SK-N-SH (cell line): ENCODE measurements around the gene DHX9. TPM values are rescaled to one million over a fixed set of nuclear protein-coding genes. Genes with fewer than 3 reads are reported as not detected.

Experiments used
- CTCF ChIA-PET: fragments of 300-600, 350-600 bp; formaldehyde crosslinking; extraction: SDS; loops from one replicate; lab custom pipeline; 2021; lab: Yijun Ruan, JAX
- POLR2A ChIA-PET: fragments of 350-600 bp; sonication (Branson Sonifier 250); formaldehyde crosslinking; extraction: SDS; loops from one replicate; lab custom pipeline; 2020; ENCODE audit warnings: antibody characterized with exemption, inconsistent platforms; lab: Yijun Ruan, JAX
- DNase-seq: peaks from one replicate; pipeline ENCODE4 v3.0.0; 2012
- H2AFZ ChIP-seq: fragments of 200-600 bp; sonication (generic); 2 replicates; pipeline ENCODE4 v1.8.1; 2016; ENCODE audit warnings: antibody characterized with exemption, mild to moderate bottlenecking, low read depth
- H3F3A ChIP-seq: fragments of 200-600 bp; sonication (generic); replicated peaks from 2 replicates; pipeline ENCODE3; 2016; ENCODE audit warnings: antibody characterized with exemption, mild to moderate bottlenecking; ENCODE audit not compliant: insufficient read depth
- H3K27ac ChIP-seq, 2 experiments: fragments of 200-500 bp in 1 of 2; fragments of 200-600 bp in 1 of 2; sonication (Bioruptor generic) in 1 of 2; sonication (generic), shearing (Covaris generic) in 1 of 2; 2 replicates each; pipeline versions ENCODE4 v1.5.1 to v1.6.1; 2014 to 2016; ENCODE audit warnings: low read depth in 2 of 2, inconsistent platforms in 1 of 2, low read length in 1 of 2, mild to moderate bottlenecking in 1 of 2, mixed read lengths in 1 of 2
- H3K27me3 ChIP-seq: fragments of 200-600 bp; sonication (generic), shearing (Covaris generic); 2 replicates; pipeline ENCODE4 v1.6.1; 2016; ENCODE audit warnings: mixed run types; ENCODE audit not compliant: insufficient read depth
- H3K36me3 ChIP-seq, 2 experiments: fragments of 200-500 bp in 1 of 2; fragments of 200-600 bp in 1 of 2; sonication (Bioruptor generic) in 1 of 2; sonication (generic) in 1 of 2; replicated peaks in 1 of 2; 2 replicates each; pipeline versions ENCODE3 to v1.5.1; 2014 to 2016; ENCODE audit warnings: low read length in 1 of 2, mild to moderate bottlenecking in 1 of 2; ENCODE audit not compliant: insufficient read depth in 2 of 2, control insufficient read depth in 1 of 2
- H3K4me1 ChIP-seq, 2 experiments: fragments of 200-500 bp in 1 of 2; fragments of 200-600 bp in 1 of 2; sonication (Bioruptor generic) in 1 of 2; sonication (generic), shearing (Covaris generic) in 1 of 2; 2 replicates each; pipeline versions ENCODE4 v1.5.1 to v1.6.1; 2014 to 2016; ENCODE audit warnings: low read depth in 1 of 2, low read length in 1 of 2, mixed run types in 1 of 2; ENCODE audit not compliant: insufficient read depth in 2 of 2, control insufficient read depth in 1 of 2
- H3K4me2 ChIP-seq: fragments of 200-600 bp; sonication (generic), shearing (Covaris generic); 2 replicates; pipeline ENCODE4 v1.6.1; 2017; ENCODE audit warnings: mixed run types
- H3K4me3 ChIP-seq, 2 experiments: fragments of 200-500 bp in 1 of 2; fragments of 200-600 bp in 1 of 2; sonication (Bioruptor generic) in 1 of 2; sonication (generic), shearing (Covaris generic) in 1 of 2; 2 replicates each; pipeline versions ENCODE4 v1.5.1 to v1.8.1; 2014 to 2016; ENCODE audit warnings: low read depth in 2 of 2, inconsistent platforms in 1 of 2, low read length in 1 of 2, mild to moderate bottlenecking in 1 of 2, mixed read lengths in 1 of 2, moderate library complexity in 1 of 2
- H3K79me2 ChIP-seq: fragments of 200-600 bp; sonication (generic); 2 replicates; pipeline ENCODE4 v1.8.1; 2017; ENCODE audit warnings: mild to moderate bottlenecking; ENCODE audit not compliant: insufficient read depth
- H3K9ac ChIP-seq: fragments of 200-600 bp; sonication (generic); 2 replicates; pipeline ENCODE4 v1.6.1; 2017; ENCODE audit warnings: mixed run types
- H3K9me2 ChIP-seq: fragments of 200-600 bp; sonication (generic); 2 replicates; pipeline ENCODE4 v1.6.1; 2017; ENCODE audit warnings: mixed run types
- H3K9me3 ChIP-seq: fragments of 200-600 bp; sonication (generic); 2 replicates; pipeline ENCODE4 v1.6.1; 2017; ENCODE audit warnings: mixed run types, mild to moderate bottlenecking, moderate library complexity
- H4K20me1 ChIP-seq: fragments of 200-600 bp; sonication (generic); 2 replicates; pipeline ENCODE4 v1.6.1; 2017; ENCODE audit warnings: mild to moderate bottlenecking, mixed run types; ENCODE audit not compliant: insufficient read depth
- CHD2 ChIP-seq: fragments of 150-350 bp; IDR thresholded peaks from 2 replicates; pipeline ENCODE4 v1.6.1; 2018; ENCODE audit warnings: low read length; ENCODE audit not compliant: partially characterized antibody
- ELF1 ChIP-seq: IDR thresholded peaks from 2 replicates; pipeline ENCODE4 v1.4.0; 2012
- EP300 ChIP-seq, 2 experiments: IDR thresholded peaks; 2 replicates each; pipeline versions ENCODE4 v1.4.0 to v1.6.1; 2012; ENCODE audit warnings: borderline replicate concordance in 1 of 2, low read depth in 1 of 2, low read length in 1 of 2
- FOSL2 ChIP-seq: IDR thresholded peaks from 2 replicates; pipeline ENCODE4 v1.4.0; 2012; ENCODE audit warnings: low read depth, mild to moderate bottlenecking, moderate library complexity, borderline replicate concordance
- FOXM1 ChIP-seq: IDR thresholded peaks from 2 replicates; pipeline ENCODE4 v1.4.0; 2012; ENCODE audit warnings: low read depth, mild to moderate bottlenecking
- GATA2 ChIP-seq: sonication (generic); formaldehyde crosslinking; IDR thresholded peaks from 2 replicates; pipeline ENCODE4 v1.5.0; 2020; ENCODE audit warnings: mild to moderate bottlenecking, missing genetic modification reagents
- IRF3 ChIP-seq: fragments of 150-350 bp; IDR thresholded peaks from 2 replicates; pipeline ENCODE4 v1.6.1; 2016; ENCODE audit warnings: mild to moderate bottlenecking, low read depth, low read length
- JUND ChIP-seq: IDR thresholded peaks from 2 replicates; pipeline ENCODE4 v1.4.0; 2012
- MXI1 ChIP-seq: IDR thresholded peaks from 2 replicates; pipeline ENCODE4 v1.6.1; 2012; ENCODE audit warnings: mild to moderate bottlenecking, low read depth, low read length, improper control_type of control experiment
- NFIC ChIP-seq: IDR thresholded peaks from 2 replicates; pipeline ENCODE4 v1.4.0; 2012; ENCODE audit warnings: borderline replicate concordance
- NRF1 ChIP-seq: IDR thresholded peaks from 2 replicates; pipeline ENCODE4 v1.6.1; 2012; ENCODE audit warnings: low read depth, mild to moderate bottlenecking, low read length
- RAD21 ChIP-seq: IDR thresholded peaks from 2 replicates; pipeline ENCODE4 v1.6.1; 2012; ENCODE audit warnings: mild to moderate bottlenecking, low read length
- RCOR1 ChIP-seq: fragments of 150-350 bp; IDR thresholded peaks from 2 replicates; pipeline ENCODE4 v1.6.1; 2017; ENCODE audit warnings: antibody characterized with exemption, low read length
- RFX5 ChIP-seq: IDR thresholded peaks from 2 replicates; pipeline ENCODE4 v1.6.1; 2012; ENCODE audit warnings: mild to moderate bottlenecking, improper control_type of control experiment, low read length
- SMC3 ChIP-seq: IDR thresholded peaks from 2 replicates; pipeline ENCODE4 v1.6.1; 2012; ENCODE audit warnings: low read depth, low read length, improper control_type of control experiment
- TAF1 ChIP-seq: IDR thresholded peaks from 2 replicates; pipeline ENCODE4 v1.6.1; 2012; ENCODE audit warnings: low read depth, mild to moderate bottlenecking, low read length, moderate library complexity, borderline replicate concordance
- TCF12 ChIP-seq: IDR thresholded peaks from 2 replicates; pipeline ENCODE4 v1.4.0; 2012
- TEAD4 ChIP-seq: IDR thresholded peaks from 2 replicates; pipeline ENCODE4 v1.4.0; 2012; ENCODE audit warnings: mild to moderate bottlenecking, borderline replicate concordance; ENCODE audit not compliant: insufficient read depth
- WGBS: methylation state at CpG from one replicate; pipeline ENCODE4 v1.1.6; 2017; ENCODE audit warnings: low lambda C conversion rate; 5-methylcytosine and 5-hydroxymethylcytosine counted together
- polyA plus RNA-seq, 3 experiments: library from polyadenylated mRNA; depleted of rRNA; stranded (reverse); fragments of >200 nt; gene quantifications; 2 replicates each; pipeline ENCODE4 v1.2.3, GENCODE V29; 2012
- TF ChIP-seq, protein P1 (sequence below): fragments of 150-350 bp; IDR thresholded peaks from 2 replicates; pipeline ENCODE4 v1.6.1; 2017; ENCODE audit warnings: antibody characterized with exemption, low read length, low read depth, borderline replicate concordance
- TF ChIP-seq, protein P2 (sequence below): IDR thresholded peaks from 2 replicates; pipeline ENCODE4; 2012
- TF ChIP-seq, protein P3 (sequence below): fragments of 200-600 bp; sonication (generic); IDR thresholded peaks from 2 replicates; pipeline ENCODE4 v1.6.1; 2017; ENCODE audit warnings: antibody characterized with exemption, mild to moderate bottlenecking, moderate library complexity

Gene DHX9
- polyA plus RNA-seq, 1 of the 3 experiments (the other 2 are of a cell fraction), result 145 TPM

- Histone ChIP-seq H3K9ac (no peak overlapping the region), H3K9me3 (no peaks in the 10 kb centered on the region), H3K4me1 (peaks cover 0 to 2% of the 10 kb centered on the region in 2 experiments; a peak in 1 of 4 replicates), H3K79me2 (no peaks in the 10 kb centered on the region), H2AFZ (no peak overlapping the region), H3F3A (no peaks in the 10 kb centered on the region), H4K20me1 (no peaks in the 10 kb centered on the region), H3K4me3 (no peak overlapping the region), H3K36me3 (no peaks in the 10 kb centered on the region), H3K4me2 (no peak overlapping the region), H3K9me2 (no peaks in the 10 kb centered on the region), H3K27ac (no peak overlapping the region), H3K27me3 (no peaks in the 10 kb centered on the region)
- ChIA-PET CTCF (interaction anchor here (0.7 to 1.5 kb wide), 3 partner anchors 201 to 687 kb away, joined by 3 to 7 read pairs (median 6); no protein-coding TSS in a partner anchor), POLR2A (no interaction called here)
- no peak for TF ChIP-seq ELF1
- no peak for TF ChIP-seq EP300 (IDR thresholded peaks at IDR 0.05; ENCODE audit: borderline replicate concordance in 1 of 2, low read depth in 1 of 2, low read length in 1 of 2)
- TF ChIP-seq NRF1, result no peak
- DNase-seq, result no peak
- WGBS, result 83% methylated on average over 4 of the region's 4 CpGs
These were observed 36.9 kb upstream of the DHX9 start for GRCh38 chr1:182802006-182802803.

- ChIA-PET POLR2A (no interaction called here), CTCF (interaction anchor here (0.9 kb wide), 1 partner anchor 36 kb away, joined by 3 read pairs; no protein-coding TSS in a partner anchor)
- Histone ChIP-seq H3K27ac (no peak overlapping the region), H3K9ac (no peak overlapping the region), H3K4me3 (no peak overlapping the region), H3K27me3 (no peaks in the 10 kb centered on the region), H3K4me2 (no peak overlapping the region), H3K36me3 (no peaks in the 10 kb centered on the region), H3K4me1 (no peaks in the 10 kb centered on the region), H2AFZ (no peak overlapping the region), H3K9me2 (no peaks in the 10 kb centered on the region), H3K9me3 (no peaks in the 10 kb centered on the region), H3F3A (no peaks in the 10 kb centered on the region), H4K20me1 (no peaks in the 10 kb centered on the region), H3K79me2 (no peaks in the 10 kb centered on the region)
- 100% methylated on average over 1 of the region's 1 CpG for WGBS
- TF ChIP-seq RCOR1 (no peak), NRF1 (no peak), RFX5 (no peak), ELF1 (no peak), FOSL2 (no peak), TAF1 (no peak), FOXM1 (no peak), CHD2 (no peak), SMC3 (no peak), TCF12 (no peak), MXI1 (no peak), RAD21 (no peak), GATA2 (no peak), JUND (no peak), TEAD4 (no peak), NFIC (no peak), IRF3 (no peak)
- TF ChIP-seq, protein P1, sequence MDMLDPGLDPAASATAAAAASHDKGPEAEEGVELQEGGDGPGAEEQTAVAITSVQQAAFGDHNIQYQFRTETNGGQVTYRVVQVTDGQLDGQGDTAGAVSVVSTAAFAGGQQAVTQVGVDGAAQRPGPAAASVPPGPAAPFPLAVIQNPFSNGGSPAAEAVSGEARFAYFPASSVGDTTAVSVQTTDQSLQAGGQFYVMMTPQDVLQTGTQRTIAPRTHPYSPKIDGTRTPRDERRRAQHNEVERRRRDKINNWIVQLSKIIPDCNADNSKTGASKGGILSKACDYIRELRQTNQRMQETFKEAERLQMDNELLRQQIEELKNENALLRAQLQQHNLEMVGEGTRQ, result no peak
- TF ChIP-seq, protein P2, sequence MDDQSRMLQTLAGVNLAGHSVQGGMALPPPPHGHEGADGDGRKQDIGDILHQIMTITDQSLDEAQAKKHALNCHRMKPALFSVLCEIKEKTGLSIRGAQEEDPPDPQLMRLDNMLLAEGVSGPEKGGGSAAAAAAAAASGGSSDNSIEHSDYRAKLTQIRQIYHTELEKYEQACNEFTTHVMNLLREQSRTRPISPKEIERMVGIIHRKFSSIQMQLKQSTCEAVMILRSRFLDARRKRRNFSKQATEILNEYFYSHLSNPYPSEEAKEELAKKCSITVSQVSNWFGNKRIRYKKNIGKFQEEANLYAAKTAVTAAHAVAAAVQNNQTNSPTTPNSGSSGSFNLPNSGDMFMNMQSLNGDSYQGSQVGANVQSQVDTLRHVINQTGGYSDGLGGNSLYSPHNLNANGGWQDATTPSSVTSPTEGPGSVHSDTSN, result no peak
- TF ChIP-seq, protein P3, sequence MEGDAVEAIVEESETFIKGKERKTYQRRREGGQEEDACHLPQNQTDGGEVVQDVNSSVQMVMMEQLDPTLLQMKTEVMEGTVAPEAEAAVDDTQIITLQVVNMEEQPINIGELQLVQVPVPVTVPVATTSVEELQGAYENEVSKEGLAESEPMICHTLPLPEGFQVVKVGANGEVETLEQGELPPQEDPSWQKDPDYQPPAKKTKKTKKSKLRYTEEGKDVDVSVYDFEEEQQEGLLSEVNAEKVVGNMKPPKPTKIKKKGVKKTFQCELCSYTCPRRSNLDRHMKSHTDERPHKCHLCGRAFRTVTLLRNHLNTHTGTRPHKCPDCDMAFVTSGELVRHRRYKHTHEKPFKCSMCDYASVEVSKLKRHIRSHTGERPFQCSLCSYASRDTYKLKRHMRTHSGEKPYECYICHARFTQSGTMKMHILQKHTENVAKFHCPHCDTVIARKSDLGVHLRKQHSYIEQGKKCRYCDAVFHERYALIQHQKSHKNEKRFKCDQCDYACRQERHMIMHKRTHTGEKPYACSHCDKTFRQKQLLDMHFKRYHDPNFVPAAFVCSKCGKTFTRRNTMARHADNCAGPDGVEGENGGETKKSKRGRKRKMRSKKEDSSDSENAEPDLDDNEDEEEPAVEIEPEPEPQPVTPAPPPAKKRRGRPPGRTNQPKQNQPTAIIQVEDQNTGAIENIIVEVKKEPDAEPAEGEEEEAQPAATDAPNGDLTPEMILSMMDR, result no peak
- DNase-seq, result no peak
These were observed 35.3 kb upstream of the DHX9 start for GRCh38 chr1:182803846-182804245.
